Hematopoietic multipotent progenitor cell (in vitro differentiated cells): ENCODE results near the gene CLIC2. TPM values are rescaled to one million over a fixed set of nuclear protein-coding genes. Genes with fewer than 3 reads are reported as not detected.
"Not testable (repeated sequence)": the region's sequence is repeated elsewhere in the genome, so short reads cannot be mapped to it uniquely, and the experiment has no call there.

Experiments used
- DNase-seq, 3 donors: peaks; one replicate each; pipeline ENCODE4 v3.0.0-alpha.2; 2011 to 2015; ENCODE audit warnings: low read depth in 2 of 3, low spot score in 2 of 3
- total RNA-seq: library from RNA; depleted of rRNA; stranded (reverse); fragments of >200 nt; gene quantifications from one replicate; pipeline ENCODE4 v1.2.3, GENCODE V29; 2012

CLIC2 gene
- 11.3 TPM for total RNA-seq

DNA sequence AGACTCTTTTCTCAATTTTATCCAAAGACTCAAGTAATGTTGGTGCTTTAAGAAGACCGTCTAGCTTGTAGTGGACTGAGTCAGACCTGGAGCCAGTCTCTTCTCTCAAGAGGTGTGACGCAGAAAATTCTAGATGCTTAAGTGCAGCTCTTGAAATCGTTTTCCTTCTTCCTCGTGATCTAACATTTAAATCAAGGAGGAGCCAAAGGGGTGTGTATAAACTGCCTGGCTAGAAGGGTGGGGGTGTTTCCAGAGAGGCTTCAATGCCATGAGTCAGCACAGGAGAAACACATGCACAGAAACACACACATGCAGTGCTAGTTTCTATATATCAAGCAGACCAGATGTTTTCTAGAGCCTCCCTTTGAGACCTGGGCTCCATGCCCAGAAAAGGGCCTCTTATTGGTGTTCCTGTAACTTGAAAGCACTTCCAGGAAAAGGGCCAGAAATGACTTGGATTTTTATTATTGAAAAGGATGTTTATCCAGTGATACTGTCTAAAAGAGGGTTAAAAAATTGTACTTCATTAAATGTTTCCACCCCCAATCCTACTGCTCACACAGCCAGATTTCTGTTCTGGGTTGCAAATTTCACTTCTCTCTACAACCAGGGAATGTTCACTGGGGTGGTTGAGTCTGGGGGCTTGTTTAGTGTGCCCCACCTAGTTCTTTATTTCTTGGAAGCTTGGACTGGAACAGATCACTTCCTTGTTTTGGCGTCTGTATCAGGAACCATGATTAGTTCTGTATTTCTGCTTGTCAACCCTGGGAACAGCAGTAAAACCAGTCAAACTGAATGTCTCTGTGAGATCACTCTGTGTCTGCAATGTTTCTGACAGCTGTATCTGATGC, at the start of gene CLIC2:
CLIC2 (minus strand) TSS at position 129 of the 851 bp plus-strand sequence. CDS start 187 bp downstream, outside the sequence.
- DNase-seq = peak in 2 of 3 donors; percentile 82 to 93

DNA sequence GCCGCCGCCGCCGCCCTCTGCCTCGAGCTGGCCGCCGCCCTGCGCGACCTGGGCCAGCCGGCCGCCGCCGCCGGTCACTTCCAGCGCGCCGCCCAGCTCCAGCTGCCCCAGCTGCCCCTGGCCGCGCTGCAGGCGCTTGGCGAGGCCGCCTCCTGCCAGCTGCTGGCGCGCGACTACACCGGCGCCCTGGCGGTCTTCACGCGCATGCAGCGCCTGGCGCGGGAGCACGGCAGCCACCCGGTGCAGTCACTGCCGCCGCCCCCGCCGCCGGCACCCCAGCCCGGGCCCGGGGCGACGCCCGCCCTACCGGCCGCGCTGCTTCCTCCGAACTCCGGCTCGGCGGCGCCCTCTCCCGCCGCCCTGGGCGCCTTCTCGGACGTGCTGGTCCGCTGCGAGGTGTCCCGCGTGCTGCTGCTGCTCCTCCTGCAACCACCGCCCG, 48.1 kb upstream of the CLIC2 start:
- not testable (repeated sequence) for DNase-seq

DNA sequence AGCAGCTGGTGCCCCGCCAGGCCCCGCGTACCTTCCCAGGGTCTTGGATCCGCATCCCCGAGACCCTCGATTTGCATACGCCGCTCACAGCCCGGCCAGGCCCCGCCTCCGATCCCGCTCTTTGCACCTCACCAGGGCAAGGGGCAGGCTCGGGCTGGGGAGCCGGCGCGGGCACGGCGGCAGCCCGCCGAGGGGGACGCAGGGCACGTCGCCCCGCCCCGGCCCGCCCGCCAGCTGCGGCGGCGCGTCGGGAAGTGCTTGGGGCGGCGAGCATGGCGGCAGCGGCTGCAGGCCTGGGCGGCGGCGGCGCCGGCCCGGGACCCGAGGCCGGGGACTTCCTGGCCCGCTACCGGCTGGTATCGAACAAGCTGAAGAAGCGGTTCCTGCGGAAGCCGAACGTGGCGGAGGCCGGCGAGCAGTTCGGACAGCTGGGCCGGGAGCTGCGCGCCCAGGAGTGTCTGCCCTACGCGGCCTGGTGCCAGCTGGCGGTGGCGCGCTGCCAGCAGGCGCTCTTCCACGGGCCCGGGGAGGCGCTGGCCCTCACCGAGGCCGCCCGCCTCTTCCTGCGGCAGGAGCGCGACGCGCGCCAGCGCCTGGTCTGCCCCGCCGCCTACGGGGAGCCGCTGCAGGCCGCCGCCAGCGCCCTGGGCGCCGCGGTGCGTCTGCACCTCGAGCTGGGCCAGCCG, 47.6 kb upstream of the CLIC2 start, which contains the start of gene F8A2:
F8A2 (plus strand) TSS at position 253 of the 686 bp plus-strand sequence; CDS start at position 273, 20 bp downstream.
- DNase-seq = not testable (repeated sequence)

DNA sequence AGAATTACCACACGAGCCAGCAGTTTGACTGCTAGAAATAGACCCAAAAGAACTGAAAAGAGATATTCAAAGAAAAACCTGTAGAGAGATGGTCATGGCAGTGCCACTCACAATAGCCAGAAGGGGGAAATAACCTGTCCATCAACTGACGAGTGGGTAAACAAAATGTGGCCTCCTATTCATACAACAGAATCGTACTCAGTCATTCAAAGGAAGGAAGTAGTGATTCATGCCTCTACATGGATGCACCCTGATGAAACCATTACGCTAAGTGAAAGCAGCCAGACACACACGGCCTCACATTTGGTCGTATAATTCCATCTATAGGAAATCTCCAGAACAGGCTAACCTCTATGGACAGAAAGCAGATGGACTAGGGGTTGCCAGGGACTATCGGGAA, 45.4 kb upstream of the CLIC2 start:
- not testable (repeated sequence) for DNase-seq

DNA sequence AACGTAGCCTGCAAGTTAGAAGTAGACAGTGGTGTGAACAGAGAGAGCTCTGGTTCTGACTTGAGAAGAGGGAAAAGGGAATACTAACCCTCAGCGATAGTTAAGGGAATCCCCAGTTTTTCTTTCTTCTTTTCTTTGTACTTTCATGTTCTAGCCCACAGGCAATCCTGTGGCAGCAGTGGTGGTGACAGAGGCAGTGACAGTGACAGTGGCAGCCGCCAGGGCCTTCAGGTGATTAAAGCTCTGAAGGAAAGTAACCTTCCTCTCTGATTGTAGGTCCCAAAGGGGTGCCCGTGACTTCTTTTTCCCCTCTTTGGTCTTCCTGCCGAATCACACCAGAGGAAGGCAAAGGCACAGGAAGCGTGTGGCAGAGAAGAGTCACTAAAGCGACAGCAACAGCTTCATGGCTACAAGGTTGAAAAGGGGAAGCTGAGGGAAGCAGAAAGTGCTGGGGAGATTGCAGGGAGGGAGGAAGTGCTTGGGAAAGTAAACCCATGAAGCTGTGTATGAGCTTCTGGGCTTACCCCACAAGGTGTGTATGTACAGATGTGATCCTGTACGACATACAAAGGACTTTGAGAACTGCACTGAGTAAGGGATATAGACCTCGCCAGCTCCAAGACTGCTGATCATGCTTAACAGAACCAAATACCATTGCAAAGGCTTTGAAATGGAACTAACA, 39.5 kb upstream of the CLIC2 start:
- not testable (repeated sequence) for DNase-seq

DNA sequence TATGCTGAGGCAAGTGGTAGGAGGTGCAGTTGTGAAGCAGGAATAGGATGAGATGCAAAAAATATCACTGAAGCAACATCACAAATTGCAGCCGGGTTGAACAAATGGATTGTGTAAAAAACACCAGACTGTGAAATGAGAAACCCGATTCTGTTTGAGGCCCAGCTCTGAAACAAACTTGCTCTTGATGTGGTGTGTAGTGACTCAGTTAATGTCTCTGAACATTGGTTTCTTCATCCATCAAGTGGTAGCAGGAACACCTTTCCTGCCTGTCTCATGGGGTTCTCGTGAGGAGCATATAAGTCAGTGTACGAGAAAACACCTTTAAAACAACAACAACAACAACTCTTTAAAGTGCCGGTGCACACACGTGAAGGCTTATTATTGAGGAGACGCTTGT, 29.3 kb upstream of the CLIC2 start:
- not testable (repeated sequence) for DNase-seq

DNA sequence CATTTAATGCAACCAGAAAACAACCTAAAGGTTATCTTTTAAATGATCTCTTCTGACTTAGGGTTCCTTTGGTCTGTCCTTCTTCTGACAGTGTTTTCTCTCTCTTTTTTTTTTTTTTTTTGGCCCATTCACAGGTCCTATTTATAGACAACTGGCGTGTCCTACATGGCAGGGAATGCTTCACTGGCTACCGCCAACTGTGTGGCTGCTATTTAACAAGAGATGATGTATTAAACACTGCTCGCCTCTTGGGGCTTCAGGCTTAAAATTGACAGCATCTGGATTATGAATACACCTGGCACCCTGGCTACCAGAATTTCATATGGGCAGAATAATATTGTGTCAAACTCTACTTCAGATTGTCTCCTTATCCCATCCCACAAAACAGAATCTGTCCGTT, 15.0 kb upstream of the CLIC2 start:
- DNase-seq = not testable (repeated sequence)

DNA sequence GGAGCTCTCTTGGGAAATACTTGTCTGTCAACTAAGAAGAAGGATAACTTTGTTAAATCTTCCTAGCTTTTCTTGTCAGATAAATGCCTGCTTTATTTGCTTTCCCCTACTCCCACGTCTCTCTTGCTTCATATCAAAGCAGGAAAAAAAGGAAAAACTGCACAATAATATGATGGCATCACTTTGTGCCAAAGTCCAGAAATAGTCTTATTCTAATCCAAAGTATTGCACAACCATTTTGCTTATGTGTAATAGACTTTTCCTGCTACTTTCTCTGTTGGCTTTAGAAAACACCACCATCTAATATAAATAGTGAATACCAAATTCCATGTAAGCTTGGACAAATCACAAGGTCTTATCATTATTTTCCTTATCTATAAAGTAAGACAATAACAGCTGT, 11.3 kb upstream of the CLIC2 start:
- not testable (repeated sequence) for DNase-seq

DNA sequence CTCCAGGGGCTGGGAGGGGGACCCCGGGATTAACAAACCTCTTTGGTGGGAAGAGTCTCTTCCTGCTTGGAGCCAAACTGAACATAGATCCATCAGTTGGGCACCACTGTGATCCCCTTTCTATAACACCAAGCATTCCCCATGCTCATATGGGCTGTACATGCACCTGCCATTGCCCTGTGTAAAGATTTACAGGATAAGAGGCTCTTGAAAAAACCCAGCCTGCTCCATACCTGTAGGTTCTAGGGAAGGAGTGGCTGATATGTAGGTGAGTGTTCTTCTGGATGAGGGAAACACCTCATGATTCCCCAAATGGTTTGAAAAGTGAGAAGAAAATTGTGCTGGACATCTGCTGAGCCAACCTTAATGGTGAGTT, 911 bp upstream of the CLIC2 start:
- not testable (repeated sequence) for DNase-seq

DNA sequence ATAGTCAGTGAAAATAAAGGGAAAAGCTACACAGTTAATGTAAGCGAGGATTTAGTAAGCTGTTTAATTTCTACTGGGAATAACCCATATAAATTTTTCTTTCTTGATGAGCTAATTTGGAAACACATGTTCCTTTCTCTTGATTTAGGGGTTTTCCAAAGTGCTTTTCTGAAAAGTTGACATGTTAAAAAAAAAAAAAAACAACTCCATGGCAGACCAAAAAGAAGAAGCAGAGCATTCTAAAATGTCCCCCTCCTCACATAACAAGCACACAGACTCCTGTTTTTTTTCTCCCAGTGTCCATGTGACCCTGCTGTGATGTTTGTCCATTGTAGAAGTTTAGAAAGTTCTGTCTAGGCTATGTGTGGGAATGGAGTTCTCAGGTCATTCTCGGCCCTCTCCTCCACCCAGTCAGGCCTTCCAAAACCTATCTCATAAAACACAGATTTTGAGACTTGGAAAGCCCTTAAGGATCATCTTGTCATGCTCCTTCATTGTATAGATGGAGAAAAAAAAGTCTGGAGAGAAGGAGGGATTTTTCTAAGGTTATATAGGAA, 792 bp downstream of the CLIC2 start:
- peak in 2 of 3 donors; percentile 20 to 48 for DNase-seq

DNA sequence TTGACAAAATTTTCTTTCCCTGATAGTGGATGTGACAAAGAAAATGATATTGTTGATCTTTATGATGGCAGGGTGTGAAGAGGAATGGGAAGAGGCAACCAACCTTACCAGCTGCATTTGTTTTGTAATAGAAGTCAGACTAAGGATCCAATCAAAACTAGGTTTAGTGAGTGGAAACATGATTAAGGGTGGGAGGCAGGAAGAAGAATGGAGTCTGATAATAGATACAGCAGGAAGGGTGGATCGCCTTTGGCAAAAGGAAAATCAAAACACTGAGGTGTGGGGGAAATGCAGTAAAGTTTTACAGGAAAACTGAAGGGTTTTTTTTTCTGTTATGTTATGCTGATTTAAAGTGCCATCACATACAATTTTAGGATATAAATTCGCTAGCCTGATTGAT, 3.4 kb downstream of the CLIC2 start:
- no peak for DNase-seq

DNA sequence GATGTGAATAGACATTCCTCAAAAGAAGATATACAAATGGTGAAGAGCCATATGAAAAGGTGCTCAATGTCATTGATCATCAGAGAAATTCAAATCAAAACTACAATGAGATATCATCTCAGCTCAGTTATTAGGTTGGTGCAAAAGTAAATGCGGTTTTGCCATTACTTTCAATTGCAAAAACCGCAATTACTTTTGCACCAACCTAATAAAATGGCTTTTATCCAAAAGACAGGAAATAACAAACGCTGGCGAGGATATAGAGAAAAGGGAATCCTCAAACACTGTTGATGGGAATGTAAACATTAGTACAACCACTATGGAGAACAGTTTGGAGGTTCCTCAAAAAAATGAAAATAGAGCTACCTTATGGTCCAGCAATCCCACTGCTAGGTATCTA, 5.1 kb downstream of the CLIC2 start:
- DNase-seq = no peak

DNA sequence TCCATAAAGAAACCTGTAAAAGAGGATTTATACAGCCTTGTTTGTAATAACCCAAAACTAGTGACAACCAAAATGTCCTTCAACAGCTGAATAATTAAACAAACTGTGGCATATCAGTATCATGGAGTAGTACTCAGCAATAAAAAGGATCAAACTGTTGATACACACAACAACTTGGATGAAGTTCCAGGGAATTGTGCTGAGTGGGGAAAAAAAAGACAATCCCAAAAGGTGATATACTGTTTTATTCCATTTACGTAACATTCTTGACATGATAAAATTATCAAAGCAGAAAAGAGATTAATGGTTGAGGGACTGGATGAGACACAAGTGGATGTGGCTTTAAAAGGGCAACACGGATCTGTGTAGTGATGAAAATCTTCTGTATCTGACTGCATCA, 7.8 kb downstream of the CLIC2 start:
- no peak for DNase-seq

DNA sequence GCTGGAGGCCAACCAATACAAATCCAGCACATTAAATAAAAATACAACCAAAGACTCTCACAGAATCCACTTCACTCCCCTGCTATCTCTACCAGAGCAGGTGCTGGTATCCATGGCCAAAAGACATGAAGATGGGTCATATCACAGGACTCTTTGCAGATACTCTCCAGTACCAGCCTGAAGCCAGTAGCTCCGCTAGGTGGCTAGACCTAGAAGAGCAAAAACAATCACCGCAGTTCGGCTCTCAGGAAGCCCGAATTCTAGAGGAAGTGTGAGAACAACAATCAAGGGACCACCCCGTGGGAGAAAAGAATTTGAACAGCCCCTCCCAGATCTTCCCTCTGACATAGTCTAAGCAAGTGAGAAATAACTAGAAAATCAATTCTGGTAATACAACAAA, 20.2 kb downstream of the CLIC2 start:
- no peak for DNase-seq

DNA sequence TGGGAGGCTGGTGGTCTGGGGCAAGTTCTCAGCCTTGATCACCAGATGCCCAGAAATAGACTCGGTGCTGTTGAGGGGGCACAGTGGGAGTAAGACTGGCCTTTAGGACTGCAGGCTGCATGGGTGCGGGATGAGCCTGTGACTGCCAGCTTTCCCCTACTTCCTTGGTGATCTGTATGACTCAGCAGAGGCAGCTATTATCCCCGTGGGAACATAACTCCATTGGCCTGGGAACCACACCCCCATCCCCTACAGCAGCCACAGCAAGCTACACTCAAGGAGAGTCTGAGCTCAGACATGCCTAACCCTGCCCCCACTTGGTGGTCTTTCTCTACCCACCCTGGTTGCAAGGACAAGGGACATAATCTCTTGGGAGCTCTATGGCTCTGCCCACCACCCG, 20.6 kb downstream of the CLIC2 start:
- no peak for DNase-seq

DNA sequence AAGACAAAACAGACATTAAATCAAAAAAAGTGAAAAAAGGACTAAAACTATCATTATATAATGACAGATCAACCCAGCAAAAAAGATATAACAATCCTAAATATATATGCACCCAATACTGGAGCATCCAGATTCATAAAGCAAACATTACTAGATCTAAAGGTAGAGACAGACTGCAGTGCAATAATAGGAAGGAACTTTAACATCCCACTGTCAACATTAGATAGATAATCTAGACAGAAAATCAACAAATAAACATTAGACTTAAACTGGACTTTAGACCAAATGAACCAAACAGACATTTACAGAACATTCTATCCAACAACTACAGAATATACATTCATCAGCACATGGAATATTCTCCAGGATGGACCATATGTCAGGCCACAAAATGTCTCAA, 40.6 kb downstream of the CLIC2 start:
- DNase-seq = no peak

DNA sequence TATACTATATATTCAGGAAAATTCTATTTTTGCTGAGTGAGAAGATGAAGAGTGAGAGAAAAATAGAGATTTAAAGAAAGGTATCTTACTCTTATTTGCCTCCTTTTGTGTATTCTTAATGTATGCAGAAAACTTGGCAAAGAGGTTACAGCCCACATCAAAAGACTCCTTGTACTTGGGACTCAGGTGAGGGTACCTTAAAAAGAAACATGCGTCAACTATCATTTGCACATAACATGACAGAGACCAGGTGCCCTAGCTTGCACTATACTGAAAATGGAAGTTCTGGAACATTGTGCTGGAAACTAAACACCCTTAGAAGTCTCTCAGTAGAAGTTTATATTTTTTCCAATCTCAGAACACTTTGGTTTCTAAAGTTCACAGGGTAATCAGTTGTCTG, 54.5 kb downstream of the CLIC2 start:
- no peak for DNase-seq

DNA sequence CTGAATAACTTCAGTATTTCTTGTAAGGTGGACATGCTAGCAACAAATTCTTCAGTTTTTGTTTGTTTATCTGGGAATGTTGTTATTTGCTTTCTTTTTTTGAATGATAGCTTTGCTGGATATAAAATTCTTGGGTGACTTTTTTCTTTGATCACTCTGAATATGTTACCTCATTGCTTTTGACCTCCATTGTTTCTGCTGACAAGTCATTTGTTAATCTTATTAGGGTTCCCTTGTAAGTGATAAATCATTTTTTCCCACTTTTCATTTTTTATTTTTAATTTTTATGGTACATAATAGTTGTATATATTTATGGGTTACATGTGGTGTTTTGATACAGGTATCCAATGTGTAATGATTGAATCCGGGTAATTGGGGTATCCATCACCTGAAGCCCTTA, 63.4 kb downstream of the CLIC2 start:
- no peak for DNase-seq

DNA sequence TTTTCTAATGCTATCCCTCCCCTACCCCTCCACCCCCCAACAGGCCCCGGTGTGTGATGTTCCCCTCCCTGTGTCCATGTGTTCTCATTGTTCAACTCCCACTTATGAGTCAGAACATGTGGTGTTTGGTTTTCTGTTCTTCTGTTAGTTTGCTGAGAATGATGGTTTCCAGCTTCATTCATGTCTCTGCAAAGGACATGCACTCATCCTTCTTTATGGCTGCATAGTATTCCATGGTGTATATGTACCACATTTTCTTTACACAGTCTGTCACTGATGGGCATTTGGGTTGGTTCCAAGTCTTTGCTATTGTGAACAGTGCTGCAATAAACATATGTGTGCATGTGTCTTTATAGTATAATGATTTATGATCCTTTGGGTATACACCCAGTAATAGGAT, 66.4 kb downstream of the CLIC2 start:
- DNase-seq = not testable (repeated sequence)

DNA sequence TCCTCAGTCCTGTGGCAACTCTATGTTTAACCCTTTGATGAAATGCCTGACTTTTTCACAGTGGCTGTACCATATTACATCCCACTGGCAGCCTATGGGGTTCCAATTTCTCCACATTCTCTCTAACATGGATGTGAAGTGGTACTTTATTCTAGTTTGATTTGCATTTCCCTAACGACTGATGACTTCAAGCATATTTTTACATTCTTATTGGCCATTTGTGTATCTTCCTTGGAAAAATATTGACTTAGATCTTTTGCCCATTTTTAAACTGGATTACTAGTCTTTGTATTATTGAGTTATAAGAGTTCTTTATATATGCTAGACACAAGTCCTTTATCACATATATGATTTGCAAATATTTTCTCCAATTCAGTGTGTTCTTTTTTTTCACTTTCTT, 68.0 kb downstream of the CLIC2 start:
- DNase-seq = no peak
